ENCODE measurements around the gene ANKRD44. TPM values are rescaled to one million over a fixed set of nuclear protein-coding genes. Genes with fewer than 3 reads are reported as not detected.

The ANKRD44 gene
- polyA plus RNA-seq, 2 of the 4 experiments (the other 2 are of a cell fraction) = 0.97 to 5.9 TPM

DNA sequence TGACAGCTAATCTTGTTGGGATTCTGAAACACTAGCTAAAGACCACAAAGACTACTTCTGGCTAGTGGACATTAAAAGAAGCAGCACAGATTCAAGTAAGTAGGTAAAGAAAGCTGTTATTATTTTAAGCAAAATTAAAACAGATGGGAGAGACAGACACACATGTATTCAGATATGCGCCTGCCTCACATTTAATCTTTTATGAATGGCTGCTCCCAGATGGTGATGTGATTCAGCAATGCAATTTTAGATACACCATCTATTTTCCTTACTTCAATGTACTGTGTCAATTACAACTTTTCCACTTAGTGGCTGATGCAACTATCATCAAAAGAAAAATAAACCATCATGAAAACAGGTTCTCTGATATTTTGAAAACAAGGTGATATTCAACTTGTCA lies 251.1 kb downstream of the ANKRD44 start:
- ATAC-seq (no peak), DNase-seq (ENCODE audit: low read depth in 1 of 2, low spot score in 1 of 2) (no peak), FAIRE-seq (no peak)
- Histone ChIP-seq H3K27ac (no peak overlapping the region), H3K4me3 (no peak overlapping the region), H3K9me3 (peaks cover 11% of the 10 kb centered on the region; the same call in 2 of the 3 replicates), H3K4me2 (no peak overlapping the region), H3K4me1 (no peaks in the 10 kb centered on the region)
- ChIA-PET CTCF (interaction anchor here (0.6 kb wide), 1 partner anchor 286 kb away, joined by 3 read pairs; no protein-coding TSS in a partner anchor), POLR2A (no interaction called here)
- 91% methylated on average over 1 of the region's 1 CpG for WGBS (ENCODE audit: missing lambda C conversion rate)
- no peak for TF ChIP-seq TFCP2L1 (CRISPR knock-in tag; IDR thresholded peaks at IDR 0.05)
- no peak for TF ChIP-seq FOXS1 (CRISPR knock-in tag; IDR thresholded peaks at IDR 0.05)
- no peak for TF ChIP-seq POLR2A (IDR thresholded peaks at IDR 0.05; ENCODE audit: low read length)
- no peak for TF ChIP-seq FOSB (CRISPR knock-in tag; IDR thresholded peaks at IDR 0.05)
- no peak for TF ChIP-seq RCOR1 (IDR thresholded peaks at IDR 0.05; ENCODE audit: low read depth, low read length)
- TF ChIP-seq CHD2 (IDR thresholded peaks at IDR 0.05; ENCODE audit: low read length, partially characterized antibody) = no peak
- TF ChIP-seq, protein P1, sequence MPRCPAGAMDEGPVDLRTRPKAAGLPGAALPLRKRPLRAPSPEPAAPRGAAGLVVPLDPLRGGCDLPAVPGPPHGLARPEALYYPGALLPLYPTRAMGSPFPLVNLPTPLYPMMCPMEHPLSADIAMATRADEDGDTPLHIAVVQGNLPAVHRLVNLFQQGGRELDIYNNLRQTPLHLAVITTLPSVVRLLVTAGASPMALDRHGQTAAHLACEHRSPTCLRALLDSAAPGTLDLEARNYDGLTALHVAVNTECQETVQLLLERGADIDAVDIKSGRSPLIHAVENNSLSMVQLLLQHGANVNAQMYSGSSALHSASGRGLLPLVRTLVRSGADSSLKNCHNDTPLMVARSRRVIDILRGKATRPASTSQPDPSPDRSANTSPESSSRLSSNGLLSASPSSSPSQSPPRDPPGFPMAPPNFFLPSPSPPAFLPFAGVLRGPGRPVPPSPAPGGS (IDR thresholded peaks at IDR 0.05) = no peak
- TF ChIP-seq NPAS2 (CRISPR knock-in tag; IDR thresholded peaks at IDR 0.05; ENCODE audit: borderline replicate concordance) = no peak
- no peak for TF ChIP-seq MYC (IDR thresholded peaks at IDR 0.05; ENCODE audit: borderline replicate concordance, low read length)

GRCh38 chr2:197058777-197059300 lies 251.7 kb downstream of the ANKRD44 start:
- CTCF ChIA-PET = interaction anchor here (0.6 to 0.7 kb wide), 2 partner anchors 49 to 287 kb away, joined by 3 read pairs; no protein-coding TSS in a partner anchor
- TF ChIP-seq JUNB (IDR thresholded peaks at IDR 0.05) (no peak), CHD4 (IDR thresholded peaks at IDR 0.05; ENCODE audit: borderline replicate concordance) (no peak)
- FAIRE-seq = no peak

DNA sequence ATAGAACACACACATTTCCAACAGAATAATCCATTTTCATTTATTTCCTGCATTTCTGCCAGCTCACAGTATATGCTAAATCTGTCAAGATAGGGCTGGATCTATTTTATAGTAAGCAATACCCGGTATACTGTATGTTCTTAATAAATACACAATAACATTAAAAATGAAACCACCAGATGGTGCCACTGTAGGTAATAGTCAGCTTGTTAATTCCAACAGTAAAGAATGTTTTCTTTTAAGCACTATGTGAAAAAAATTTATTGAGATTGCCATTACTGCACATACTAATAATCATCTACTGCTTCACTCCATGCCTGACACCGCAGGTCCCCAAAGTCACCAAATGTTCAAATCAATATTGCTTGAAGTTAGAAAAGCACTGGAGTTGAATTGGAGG lies 252.6 kb downstream of the ANKRD44 start:
- Histone ChIP-seq H3K4me3 (no peak overlapping the region), H3K4me2 (no peak overlapping the region), H3K27ac (no peak overlapping the region), H3K9me3 (peaks cover 15% of the 10 kb centered on the region), H3K4me1 (no peaks in the 10 kb centered on the region)
- 82% methylated on average over 2 of the region's 2 CpGs for WGBS (ENCODE audit: missing lambda C conversion rate)
- no peak for FAIRE-seq
- ChIA-PET CTCF (interaction anchor here (0.6 to 0.7 kb wide), 2 partner anchors 48 to 186 kb away, joined by 3 read pairs; no protein-coding TSS in a partner anchor), POLR2A (no interaction called here)
- DNase-seq (ENCODE audit: low read depth in 1 of 2, low spot score in 1 of 2) = no peak
- ATAC-seq = no peak
- TF ChIP-seq MYC (IDR thresholded peaks at IDR 0.05; ENCODE audit: borderline replicate concordance, low read length) = no peak
- TF ChIP-seq CBX8 (IDR thresholded peaks at IDR 0.05) = no peak
- TF ChIP-seq ESRRA (IDR thresholded peaks at IDR 0.05; ENCODE audit: borderline replicate concordance, low read length) = no peak
- TF ChIP-seq HMGXB4 (CRISPR knock-in tag; IDR thresholded peaks at IDR 0.05; ENCODE audit: borderline replicate concordance) = no peak
- no peak for TF ChIP-seq PBX3 (IDR thresholded peaks at IDR 0.05)
- no peak for TF ChIP-seq SMC3 (IDR thresholded peaks at IDR 0.05)
- TF ChIP-seq EHF (CRISPR knock-in tag; IDR thresholded peaks at IDR 0.05) = no peak
- no peak for TF ChIP-seq CHD4 (IDR thresholded peaks at IDR 0.05; ENCODE audit: borderline replicate concordance)
- no peak for TF ChIP-seq RAD21 (conservative IDR thresholded peaks at IDR 0.05 in 1 of 2, IDR thresholded peaks at IDR 0.05 in 1 of 2)
- TF ChIP-seq, protein P2, sequence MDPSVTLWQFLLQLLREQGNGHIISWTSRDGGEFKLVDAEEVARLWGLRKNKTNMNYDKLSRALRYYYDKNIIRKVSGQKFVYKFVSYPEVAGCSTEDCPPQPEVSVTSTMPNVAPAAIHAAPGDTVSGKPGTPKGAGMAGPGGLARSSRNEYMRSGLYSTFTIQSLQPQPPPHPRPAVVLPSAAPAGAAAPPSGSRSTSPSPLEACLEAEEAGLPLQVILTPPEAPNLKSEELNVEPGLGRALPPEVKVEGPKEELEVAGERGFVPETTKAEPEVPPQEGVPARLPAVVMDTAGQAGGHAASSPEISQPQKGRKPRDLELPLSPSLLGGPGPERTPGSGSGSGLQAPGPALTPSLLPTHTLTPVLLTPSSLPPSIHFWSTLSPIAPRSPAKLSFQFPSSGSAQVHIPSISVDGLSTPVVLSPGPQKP (IDR thresholded peaks at IDR 0.05; ENCODE audit: low read depth, low read length) = no peak
- TF ChIP-seq, protein P3, sequence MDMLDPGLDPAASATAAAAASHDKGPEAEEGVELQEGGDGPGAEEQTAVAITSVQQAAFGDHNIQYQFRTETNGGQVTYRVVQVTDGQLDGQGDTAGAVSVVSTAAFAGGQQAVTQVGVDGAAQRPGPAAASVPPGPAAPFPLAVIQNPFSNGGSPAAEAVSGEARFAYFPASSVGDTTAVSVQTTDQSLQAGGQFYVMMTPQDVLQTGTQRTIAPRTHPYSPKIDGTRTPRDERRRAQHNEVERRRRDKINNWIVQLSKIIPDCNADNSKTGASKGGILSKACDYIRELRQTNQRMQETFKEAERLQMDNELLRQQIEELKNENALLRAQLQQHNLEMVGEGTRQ (IDR thresholded peaks at IDR 0.05) = no peak
- no peak for TF ChIP-seq HEYL (CRISPR knock-in tag; IDR thresholded peaks at IDR 0.05)
- TF ChIP-seq E2F6 (IDR thresholded peaks at IDR 0.05; ENCODE audit: borderline replicate concordance, low read depth) = no peak
- no peak for TF ChIP-seq ZNF302 (CRISPR knock-in tag; IDR thresholded peaks at IDR 0.05)
- no peak for TF ChIP-seq ZSCAN20 (CRISPR knock-in tag; IDR thresholded peaks at IDR 0.05)
- TF ChIP-seq HOXB13 (CRISPR knock-in tag; IDR thresholded peaks at IDR 0.05; ENCODE audit: low read depth) = no peak
- no peak for TF ChIP-seq EP300 (IDR thresholded peaks at IDR 0.05)

More at GRCh38 chr2:197058777-197059300, 251.7 kb downstream of the ANKRD44 start:
- Histone ChIP-seq H3K9me3 (peaks cover 15% of the 10 kb centered on the region), H3K4me3 (no peak overlapping the region), H3K27ac (no peak overlapping the region), H3K4me2 (no peak overlapping the region), H3K4me1 (no peaks in the 10 kb centered on the region)
- ATAC-seq (no peak), DNase-seq (ENCODE audit: low read depth in 1 of 2, low spot score in 1 of 2) (no peak)
- 54% methylated on average over 1 of the region's 1 CpG for WGBS (ENCODE audit: missing lambda C conversion rate)
- POLR2A ChIA-PET = no interaction called here

All from A549 (cell line).